Stimulated activated naive CD4-positive, alpha-beta T cell treated with Interleukin-2 at 50 U/mL for 16 hours (primary cell): ENCODE results near the gene CRHR1.
A peak's percentile ranks its signal among the peaks of the same experiment; 100 is the strongest.

Experiments
- DNase-seq: peaks from one replicate; lab custom pipeline; 2025; lab: John Stamatoyannopoulos, UW

Gene CRHR1

DNA sequence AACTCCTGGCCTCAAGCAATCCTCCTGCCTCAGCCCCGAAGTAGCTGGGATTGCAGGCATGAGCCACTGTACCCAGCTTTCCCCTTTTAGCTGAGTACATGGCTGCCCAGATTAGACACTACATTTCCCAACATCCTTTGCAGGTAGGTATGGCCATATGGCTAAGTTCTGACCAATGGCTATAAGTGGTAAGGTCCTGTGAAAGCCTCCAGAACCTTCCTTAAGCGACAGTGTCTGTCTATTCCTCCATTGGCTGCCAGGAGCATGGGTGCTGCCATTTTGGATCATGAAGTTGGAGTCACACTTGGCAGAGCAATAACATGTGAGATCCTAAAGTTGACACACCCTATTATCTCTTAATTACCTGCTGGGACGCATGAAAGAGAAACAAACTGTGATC is 24.4 kb upstream of the CRHR1 start:
- no peak for DNase-seq

DNA sequence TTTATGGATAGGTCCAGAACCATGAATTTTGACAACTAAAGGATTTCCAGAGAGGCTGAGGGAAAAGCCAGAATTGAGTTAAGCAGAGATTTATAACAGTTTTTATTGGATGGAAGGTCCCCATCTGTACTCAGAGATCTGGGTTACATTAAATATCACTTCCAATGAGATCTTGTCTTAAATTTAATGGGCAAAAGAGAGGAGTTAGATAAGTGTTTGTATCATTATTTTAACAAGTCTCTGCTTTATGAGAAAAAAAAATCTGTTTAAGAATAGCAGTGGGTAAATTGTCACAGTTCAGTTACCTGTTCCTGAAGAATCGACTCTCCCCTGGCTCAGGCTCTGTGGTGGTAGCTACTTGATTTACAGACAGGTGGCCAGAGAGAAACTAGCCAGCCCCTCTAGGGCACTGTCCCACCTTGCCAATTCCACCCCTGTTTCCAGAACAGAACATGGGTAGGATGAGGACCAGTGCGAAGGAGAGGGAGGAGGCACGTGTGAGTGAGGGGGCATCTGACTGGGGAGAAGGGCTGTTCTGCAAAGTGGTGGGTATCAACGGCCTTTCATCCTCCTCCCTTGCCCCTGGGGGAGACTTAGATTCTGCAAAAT is 22.1 kb upstream of the CRHR1 start:
- DNase-seq: no peak

DNA sequence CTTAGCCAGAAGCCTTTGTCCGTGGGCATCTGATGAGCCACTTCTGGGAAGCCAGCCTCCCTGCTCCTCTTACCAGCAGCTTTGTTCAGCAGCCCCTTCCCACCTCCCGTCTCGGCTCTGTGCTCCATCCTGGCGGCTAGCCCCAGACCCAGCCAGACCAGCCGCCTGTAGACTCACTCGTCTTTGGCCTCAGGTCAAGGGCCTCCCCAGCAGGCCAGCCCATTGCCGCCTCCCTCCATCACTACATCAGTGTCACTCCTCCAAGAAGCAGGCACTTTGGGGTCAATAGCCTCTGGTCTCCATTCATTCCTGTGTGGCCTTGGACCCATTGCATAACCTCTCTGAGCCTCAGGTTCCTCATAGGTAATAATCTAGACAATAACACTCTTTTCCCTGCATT is 20.9 kb upstream of the CRHR1 start:
- DNase-seq: no peak

- DNase-seq: no peak
These were observed 19.6 kb upstream of the CRHR1 start for GRCh38 chr17:45764479-45764878.

GRCh38 chr17:45768000-45768399 is 16.1 kb upstream of the CRHR1 start:
- DNase-seq: no peak

DNA sequence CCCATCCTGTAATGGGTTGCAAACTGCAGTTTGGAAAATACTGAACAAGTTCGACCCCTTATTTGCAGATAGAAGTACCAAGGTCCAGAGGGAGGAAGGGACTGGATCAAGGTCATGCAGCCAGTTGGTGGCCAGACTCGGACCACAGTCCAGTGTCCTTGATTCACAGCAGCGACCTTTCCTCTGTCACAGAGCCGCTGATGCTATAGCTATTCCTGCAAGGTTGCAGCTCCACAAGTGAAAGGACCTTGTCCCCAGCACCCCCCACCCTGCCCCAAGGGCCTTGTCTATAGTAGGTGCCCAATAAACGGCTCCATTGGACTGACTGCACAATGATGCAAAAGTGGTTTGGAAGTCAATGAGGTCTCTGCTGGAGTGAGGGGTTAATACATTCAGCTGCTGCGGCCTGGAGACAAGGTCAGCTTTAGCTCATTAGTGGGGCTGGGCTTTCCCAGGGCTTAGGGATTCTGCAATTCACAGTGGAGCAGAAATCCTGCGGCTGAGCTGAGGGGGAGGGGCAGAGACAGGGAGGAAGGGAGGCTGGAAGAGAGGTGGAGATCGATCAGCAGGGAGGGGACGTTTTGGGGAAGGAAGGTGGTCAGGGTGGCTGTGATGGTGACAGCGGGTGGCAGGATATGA is 13.4 kb upstream of the CRHR1 start:
- no peak for DNase-seq

DNA sequence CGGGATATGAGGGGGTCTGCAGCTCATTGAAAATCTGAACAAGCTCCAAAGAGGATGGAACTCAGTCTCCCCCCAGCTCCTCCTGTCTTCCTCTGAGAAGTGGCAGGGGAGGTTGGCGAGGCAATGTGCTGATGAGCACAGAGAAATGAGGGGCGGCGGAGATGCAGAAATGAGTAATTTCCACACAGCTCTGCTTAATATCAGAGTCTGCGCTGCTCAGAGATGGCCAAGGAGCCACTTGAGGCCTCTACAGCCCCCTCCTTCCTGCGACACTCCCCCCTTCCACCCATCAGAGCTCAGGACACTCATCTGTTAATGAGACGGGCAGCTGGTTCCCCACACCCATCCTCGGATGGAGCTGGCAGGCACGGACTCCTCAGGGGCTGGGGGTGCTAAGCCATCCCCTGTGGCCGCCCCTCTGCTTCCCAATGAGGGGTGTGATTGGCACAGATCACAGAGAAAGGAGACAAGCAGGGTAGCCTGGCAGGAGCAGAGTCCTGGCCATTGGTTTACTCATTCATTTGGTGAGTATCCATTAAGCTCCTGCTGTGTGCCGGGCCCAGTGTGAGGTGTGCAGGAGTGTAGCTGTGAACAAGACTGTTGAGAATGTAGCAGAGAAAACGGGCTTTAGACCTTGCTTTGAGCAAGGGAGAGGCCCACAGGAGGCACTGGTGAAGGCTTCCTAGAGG is 12.7 kb upstream of the CRHR1 start:
- no peak for DNase-seq

DNA sequence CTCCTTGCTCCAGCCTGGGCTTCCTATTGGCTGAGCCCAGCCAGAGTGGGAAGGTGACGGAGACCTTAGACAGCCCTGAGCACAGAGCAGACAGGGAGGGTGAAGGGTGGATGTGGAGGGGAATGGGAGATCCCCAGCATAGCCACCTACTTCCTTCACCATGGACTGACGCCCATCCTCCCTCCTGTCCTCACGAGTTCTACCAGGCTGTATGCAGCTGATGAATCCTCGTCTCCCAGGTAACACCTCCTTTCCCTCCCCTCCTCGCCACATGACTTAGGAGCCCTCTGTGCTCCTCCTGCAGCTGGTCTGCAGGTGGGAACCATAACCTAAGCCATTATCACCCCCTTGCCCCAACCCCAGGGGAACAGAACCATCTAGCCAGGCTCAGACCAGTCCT is 9.0 kb upstream of the CRHR1 start:
- DNase-seq: no peak

- DNase-seq: no peak
These were observed 8.5 kb upstream of the CRHR1 start for GRCh38 chr17:45775576-45776011.

DNA sequence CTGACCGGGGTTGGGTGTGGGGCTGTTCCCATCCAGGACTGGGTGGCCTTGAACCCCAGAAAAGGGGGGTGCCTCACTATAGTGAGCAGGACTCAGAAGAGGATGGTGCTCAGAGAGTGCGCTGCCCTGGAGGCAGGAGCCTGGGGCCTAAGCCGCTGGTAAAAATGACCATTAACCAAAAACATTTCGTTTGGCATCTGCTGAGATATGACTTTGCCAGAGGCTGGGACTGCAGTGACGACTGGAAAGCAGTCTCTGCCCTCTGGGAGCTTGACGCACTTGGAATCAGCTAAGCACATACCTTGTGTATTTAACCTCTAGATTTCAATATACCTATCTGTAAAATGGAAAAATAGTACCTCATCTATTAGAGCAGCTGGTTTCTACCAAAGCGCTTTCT is 7.2 kb upstream of the CRHR1 start:
- DNase-seq: no peak

DNA sequence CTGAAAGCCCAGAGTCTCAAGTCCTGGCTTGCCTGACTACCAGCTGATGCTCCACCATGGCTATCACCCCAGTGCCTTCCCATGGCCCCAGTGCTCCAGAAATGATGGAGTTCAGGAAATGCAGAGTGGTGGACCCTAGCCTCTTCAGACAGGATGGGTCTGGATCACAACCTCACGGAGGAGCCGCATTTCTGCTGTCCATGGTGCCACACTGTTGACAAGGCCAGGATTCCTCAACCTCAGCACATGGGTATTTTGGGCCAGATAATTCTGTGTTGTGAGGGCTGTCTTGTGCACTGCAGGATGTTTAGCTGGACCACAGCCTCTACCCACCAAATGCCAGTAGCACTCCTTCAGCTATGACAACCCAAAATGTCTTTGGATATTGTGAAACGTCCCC is 6.7 kb upstream of the CRHR1 start:
- DNase-seq: no peak

DNA sequence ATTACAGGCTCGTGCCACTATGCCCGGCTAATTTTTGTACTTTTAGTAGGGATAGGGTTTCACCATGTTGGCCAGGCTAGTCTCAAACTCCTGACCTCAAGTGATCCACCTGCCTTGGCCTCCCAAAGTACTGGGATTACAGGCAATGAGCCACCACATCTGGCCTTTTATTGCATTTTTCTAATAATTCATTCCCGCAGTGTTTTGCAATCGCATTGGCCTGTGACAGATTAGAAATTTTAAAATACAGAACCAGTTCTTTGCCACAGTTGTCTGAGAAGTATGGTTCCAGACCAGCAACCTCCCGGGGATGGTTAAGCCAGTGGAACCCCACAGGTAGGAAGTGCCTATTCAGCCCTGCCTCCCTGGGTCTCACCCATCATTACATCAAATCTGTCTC is 3.2 kb upstream of the CRHR1 start:
- no peak for DNase-seq

GRCh38 chr17:45782889-45783592 is 1.1 kb upstream of the CRHR1 start:
- DNase-seq: peak; percentile 6

DNA sequence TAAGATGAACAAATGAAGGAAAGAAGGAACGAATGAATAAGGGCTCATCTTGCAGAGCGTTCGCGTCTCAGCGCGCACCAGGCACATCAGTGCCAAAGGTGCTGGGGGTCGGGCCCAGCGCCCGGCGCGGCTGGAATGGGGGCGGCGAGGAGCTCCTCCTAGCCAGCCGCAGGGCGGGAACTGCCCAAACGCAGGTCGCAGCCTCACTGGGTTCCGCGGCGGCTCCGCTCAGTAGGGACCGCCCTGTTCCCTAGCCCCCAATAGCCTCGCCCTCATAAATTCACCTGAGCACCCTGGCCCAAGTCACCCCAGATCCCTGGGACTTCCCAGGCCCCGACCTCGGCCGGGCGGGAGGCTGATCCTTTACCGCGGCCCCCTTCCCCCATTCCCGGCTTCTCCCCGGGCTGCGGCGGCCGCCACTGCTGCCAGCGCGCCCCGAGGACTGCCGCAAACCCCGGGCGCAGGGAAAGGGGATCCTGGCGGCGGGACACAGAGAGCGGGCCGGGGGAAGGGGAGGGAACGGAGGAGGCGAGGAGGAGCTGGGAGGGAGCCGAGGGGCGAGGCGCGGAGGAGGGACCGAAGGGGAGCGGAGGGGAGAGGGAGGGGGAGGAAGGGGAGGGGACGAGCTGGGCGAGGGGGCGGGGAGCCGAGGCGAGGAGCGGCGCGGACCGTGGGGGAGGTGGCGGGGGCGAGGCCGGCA is 377 bp upstream of the CRHR1 start:
- DNase-seq: no peak

GRCh38 chr17:45784741-45785479 is 790 bp downstream of the CRHR1 start:
- peak; percentile 1 for DNase-seq

GRCh38 chr17:45785480-45786193 is 1.5 kb downstream of the CRHR1 start:
- no peak for DNase-seq

DNA sequence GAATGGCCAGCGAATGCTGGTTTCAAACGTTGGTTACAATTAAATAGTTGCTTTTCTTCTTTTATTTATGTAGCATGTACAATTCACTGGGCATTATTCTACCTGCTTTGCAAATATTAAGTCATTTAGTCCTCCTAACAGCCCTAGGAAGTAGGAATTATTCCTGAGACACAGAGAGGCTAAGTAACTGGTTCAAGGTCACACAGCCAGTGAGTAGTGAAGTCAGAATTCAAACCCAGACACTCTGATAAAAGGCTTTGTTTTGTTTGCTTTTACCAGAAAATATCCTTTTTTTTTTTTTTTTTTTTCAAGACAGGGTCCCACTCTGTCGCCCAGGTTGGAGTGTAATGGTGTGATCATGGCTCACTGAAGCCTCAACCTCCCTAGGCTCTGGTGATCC is 2.2 kb downstream of the CRHR1 start:
- DNase-seq: no peak

GRCh38 chr17:45787044-45787443 is 2.9 kb downstream of the CRHR1 start:
- no peak for DNase-seq

GRCh38 chr17:45787656-45788055 is 3.5 kb downstream of the CRHR1 start:
- no peak for DNase-seq

DNA sequence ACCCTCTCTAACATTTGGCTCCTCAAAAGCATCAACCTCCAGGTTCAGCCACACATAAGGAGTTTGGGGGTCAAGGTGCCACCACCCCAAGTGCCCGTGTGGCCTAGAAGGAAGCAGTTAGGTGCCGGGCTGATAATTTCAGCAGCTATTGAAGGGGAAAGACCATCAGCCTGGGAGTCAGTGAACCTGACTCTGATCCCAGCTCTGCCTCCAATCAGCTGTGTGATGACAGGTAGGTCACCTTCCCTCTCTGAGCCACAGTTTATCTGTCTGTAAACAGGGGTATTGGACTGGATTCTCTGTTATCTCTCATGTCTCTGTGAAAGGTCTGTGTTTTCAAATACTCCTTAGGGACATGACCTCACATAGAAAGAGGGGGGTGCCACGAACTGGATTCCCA is 3.9 kb downstream of the CRHR1 start:
- DNase-seq: no peak

GRCh38 chr17:45789874-45790273 is 5.8 kb downstream of the CRHR1 start:
- no peak for DNase-seq
